SK-N-MC (cell line): ENCODE measurements around the gene FLT1.

Experiments used
- EZH2 ChIP-seq: fragments of 200-600 bp; sonication (generic); IDR thresholded peaks from one replicate; pipeline ENCODE4 v1.6.1; 2017; ENCODE audit warnings: antibody characterized with exemption
- POLR2AphosphoS5 ChIP-seq: IDR thresholded peaks from 2 replicates; pipeline ENCODE4 v1.6.1; 2012; ENCODE audit warnings: mild to moderate bottlenecking, low read depth, low read length, borderline replicate concordance

GRCh38 chr13:28357247-28357825, 137.6 kb downstream of the FLT1 start:
- TF ChIP-seq EZH2 (no peak), POLR2AphosphoS5 (no peak)
